ENCODE measurements around the gene ABHD17A. TPM values are rescaled to one million over a fixed set of nuclear protein-coding genes. Genes with fewer than 3 reads are reported as not detected.

Gene ABHD17A
- total and polyA plus RNA-seq, 2 of the 8 experiments (the other 6 are each of a cell fraction or from before 2014, with no cell fraction given) = 41.2 to 87.4 TPM

- no peak for TF ChIP-seq CHD7 (IDR thresholded peaks at IDR 0.05; ENCODE audit: insufficient replicate concordance, low read length)
- no peak for TF ChIP-seq E2F6 (IDR thresholded peaks at IDR 0.05)
- no peak for TF ChIP-seq ZNF274 (IDR thresholded peaks at IDR 0.05; ENCODE audit: borderline replicate concordance, extremely low read depth, low read length)
- TF ChIP-seq CTCF (IDR thresholded peaks at IDR 0.05; ENCODE audit: control extremely low read depth in 1 of 3, insufficient read depth in 1 of 3, low read depth in 1 of 3, low read length in 3 of 3) = peak in 2 of 3 experiments; percentile 5 to 9; a peak in 2 of 4 replicates
- no peak for TF ChIP-seq SIX5 (IDR thresholded peaks at IDR 0.05; ENCODE audit: low read depth, low read length)
- TF ChIP-seq KDM5A (IDR thresholded peaks at IDR 0.05; ENCODE audit: low read length) = no peak
Measured at GRCh38 chr19:1859331-1859781, 25.9 kb downstream of the ABHD17A start (continued).
